MCF 10A (cell line): ENCODE measurements around the gene CACNA2D1. TPM values are rescaled to one million over a fixed set of nuclear protein-coding genes. Genes with fewer than 3 reads are reported as not detected.

Source experiments
- BruUV-seq: library from RNA; stranded (reverse); fragments of 400-500 nt; replicated peaks from 2 replicates; lab custom pipeline; 2021; lab: Mats Ljungman, UMichigan
- CTCF ChIA-PET: fragments of 300-600 bp; sonication (Branson Sonifier 250); formaldehyde crosslinking; extraction: SDS; loops from one replicate; lab custom pipeline; 2021; ENCODE audit warnings: antibody characterized with exemption, inconsistent platforms; lab: Yijun Ruan, JAX
- POLR2A ChIA-PET: fragments of 300-600, 350-650 bp; sonication (Branson Sonifier 250); formaldehyde crosslinking; extraction: SDS; loops from one replicate; lab custom pipeline; 2020; ENCODE audit warnings: antibody characterized with exemption, inconsistent platforms; lab: Yijun Ruan, JAX
- DNase-seq: peaks from one replicate; pipeline ENCODE4 v3.0.0-alpha.2; 2018; ENCODE audit not compliant: unreplicated experiment
- H3K27ac Mint-ChIP-seq: one replicate; pipeline ENCODE4 v1.8.0; 2022; ENCODE audit warnings: mild to moderate bottlenecking, low read depth, mixed read lengths; ENCODE audit not compliant: unreplicated experiment
- H3K27me3 Mint-ChIP-seq: one replicate; pipeline ENCODE4 v1.8.0; 2022; ENCODE audit warnings: mixed read lengths; ENCODE audit not compliant: insufficient read depth, unreplicated experiment
- H3K36me3 Mint-ChIP-seq: one replicate; pipeline ENCODE4 v1.8.0; 2022; ENCODE audit warnings: mild to moderate bottlenecking, moderate library complexity, mixed read lengths; ENCODE audit not compliant: insufficient read depth, unreplicated experiment
- H3K4me1 Mint-ChIP-seq: one replicate; pipeline ENCODE4 v1.8.0; 2022; ENCODE audit warnings: mixed read lengths; ENCODE audit not compliant: insufficient read depth, unreplicated experiment
- H3K4me3 Mint-ChIP-seq: one replicate; pipeline ENCODE4 v1.8.0; 2022; ENCODE audit warnings: mild to moderate bottlenecking, moderate library complexity, mixed read lengths; ENCODE audit not compliant: unreplicated experiment
- H3K9me3 Mint-ChIP-seq: one replicate; pipeline ENCODE4 v1.8.0; 2022; ENCODE audit warnings: mixed read lengths; ENCODE audit not compliant: unreplicated experiment
- CTCF ChIP-seq: fragments of 200-600 bp; IDR thresholded peaks from one replicate; pipeline ENCODE4 v1.8.0; 2022; ENCODE audit warnings: antibody characterized with exemption, mild to moderate bottlenecking; ENCODE audit not compliant: unreplicated experiment
- intact Hi-C: fragments of 100-400 bp; cut with micrococcal nuclease; formaldehyde crosslinking; loops from 2 replicates; pipeline ENCODE4 v1.14.1; 2022
- total RNA-seq: library from RNA; stranded (reverse); gene quantifications from 2 replicates; pipeline ENCODE4 v1.2.3, GENCODE V29; 2022

The CACNA2D1 gene
- total RNA-seq, 1 experiment from 2014 or later, result not detected

GRCh38 chr7:81932936-81933335 lies 510.6 kb downstream of the CACNA2D1 start:
- no peak overlapping the region for H3K4me3 Mint-ChIP-seq
- H3K4me1 Mint-ChIP-seq, result no peaks in the 10 kb centered on the region
- no peaks in the 10 kb centered on the region for H3K36me3 Mint-ChIP-seq
- TF ChIP-seq CTCF, result no peak
- intact Hi-C loops, result no loop called here
- no peak for DNase-seq
- H3K27me3 Mint-ChIP-seq, result peaks cover 58% of the 10 kb centered on the region
- H3K27ac Mint-ChIP-seq, result no peak overlapping the region
- H3K9me3 Mint-ChIP-seq, result no peaks in the 10 kb centered on the region
- POLR2A ChIA-PET, result no interaction called here
- BruUV-seq, result no TSS peak
- CTCF ChIA-PET, result interaction anchor here (0.6 kb wide), 1 partner anchor 1853 kb away, joined by 3 read pairs; no protein-coding TSS in a partner anchor

- H3K27ac Mint-ChIP-seq, result no peak overlapping the region
- no peak for DNase-seq
- ChIA-PET POLR2A (no interaction called here), CTCF (no interaction called here)
- intact Hi-C loops, result no loop called here
- H3K27me3 Mint-ChIP-seq, result peaks cover 59% of the 10 kb centered on the region
- no peaks in the 10 kb centered on the region for H3K9me3 Mint-ChIP-seq
- no peak for TF ChIP-seq CTCF
- no peak overlapping the region for H3K4me3 Mint-ChIP-seq
- no peaks in the 10 kb centered on the region for H3K4me1 Mint-ChIP-seq
- no peaks in the 10 kb centered on the region for H3K36me3 Mint-ChIP-seq
- no TSS peak for BruUV-seq
Observed at GRCh38 chr7:81929386-81929785, 514.2 kb downstream of the CACNA2D1 start.

GRCh38 chr7:81926154-81926553 lies 517.4 kb downstream of the CACNA2D1 start:
- H3K4me3 Mint-ChIP-seq, result no peak overlapping the region
- TF ChIP-seq CTCF, result no peak
- H3K36me3 Mint-ChIP-seq, result no peaks in the 10 kb centered on the region
- H3K27ac Mint-ChIP-seq, result no peak overlapping the region
- intact Hi-C loops, result no loop called here
- no peak for DNase-seq
- peaks cover 83% of the 10 kb centered on the region for H3K27me3 Mint-ChIP-seq
- ChIA-PET POLR2A (no interaction called here), CTCF (interaction anchor here (0.5 kb wide), 1 partner anchor 1732 kb away, joined by 3 read pairs; no protein-coding TSS in a partner anchor)
- no peaks in the 10 kb centered on the region for H3K9me3 Mint-ChIP-seq
- BruUV-seq, result no TSS peak
- no peaks in the 10 kb centered on the region for H3K4me1 Mint-ChIP-seq

GRCh38 chr7:81925530-81925929 lies 518.0 kb downstream of the CACNA2D1 start:
- CTCF ChIA-PET, result no interaction called here
- H3K4me1 Mint-ChIP-seq, result no peaks in the 10 kb centered on the region

More at GRCh38 chr7:81925530-81925929, 518.0 kb downstream of the CACNA2D1 start:
- intact Hi-C loops, result no loop called here
- Mint-ChIP-seq H3K27ac (no peak overlapping the region), H3K27me3 (peaks cover 77% of the 10 kb centered on the region), H3K4me3 (no peak overlapping the region), H3K36me3 (no peaks in the 10 kb centered on the region), H3K9me3 (no peaks in the 10 kb centered on the region)
- POLR2A ChIA-PET, result no interaction called here
- no peak for DNase-seq
- no TSS peak for BruUV-seq
- TF ChIP-seq CTCF, result no peak
